WTC11 (cell line): ENCODE results near the gene CDH2. TPM values are rescaled to one million over a fixed set of nuclear protein-coding genes. Genes with fewer than 3 reads are reported as not detected.

Source experiments
- ATAC-seq: fragments of 200-7000 bp; cut with Tn5 transposase; 2 replicates; pipeline ENCODE4 v1.10.0; 2021; ENCODE audit warnings: mild to moderate bottlenecking, moderate library complexity
- CTCF ChIA-PET: fragments of 300-600 bp; sonication (Branson Sonifier 250); formaldehyde crosslinking; loops from one replicate; lab custom pipeline; 2021; ENCODE audit warnings: antibody characterized with exemption; lab: Charles Lee
- POLR2A ChIA-PET: fragments of 350-600 bp; sonication (Branson Sonifier 250); formaldehyde crosslinking; loops from one replicate; lab custom pipeline; 2021; ENCODE audit warnings: antibody characterized with exemption; lab: Charles Lee
- DNase-seq: peaks from one replicate; pipeline ENCODE4 v3.0.0; 2021; ENCODE audit warnings: low spot score
- H3K27ac Mint-ChIP-seq: 2 replicates; pipeline ENCODE4 v1.8.0; 2021; ENCODE audit warnings: mixed read lengths
- H3K27me3 Mint-ChIP-seq: 2 replicates; pipeline ENCODE4 v1.8.0; 2021; ENCODE audit warnings: low read depth, mild to moderate bottlenecking, moderate library complexity, mixed read lengths
- H3K36me3 Mint-ChIP-seq: 2 replicates; pipeline ENCODE4 v1.8.0; 2021; ENCODE audit warnings: mixed read lengths
- H3K4me1 Mint-ChIP-seq: 2 replicates; pipeline ENCODE4 v1.8.0; 2022; ENCODE audit warnings: mixed read lengths
- H3K4me3 Mint-ChIP-seq: 2 replicates; pipeline ENCODE4 v1.8.0; 2021; ENCODE audit warnings: mild to moderate bottlenecking, moderate library complexity, mixed read lengths
- H3K9me3 Mint-ChIP-seq: 2 replicates; pipeline ENCODE4 v1.8.0; 2021; ENCODE audit warnings: mixed read lengths
- E2F4 ChIP-seq: sonication (generic); formaldehyde crosslinking; IDR thresholded peaks from 2 replicates; pipeline ENCODE4 v1.8.1; 2022; ENCODE audit warnings: low read depth, mild to moderate bottlenecking, moderate library complexity, missing genetic modification reagents, borderline replicate concordance
- EMX1 ChIP-seq: fragments of 250-450 bp; sonication (Bioruptor Pico); IDR thresholded peaks from 2 replicates; pipeline ENCODE4 v1.8.0; 2021; ENCODE audit warnings: mild to moderate bottlenecking
- ERG ChIP-seq: fragments of 250-450 bp; sonication (Bioruptor Pico); IDR thresholded peaks from 2 replicates; pipeline ENCODE4 v1.8.0; 2021; ENCODE audit warnings: mild to moderate bottlenecking
- ESRRA ChIP-seq: sonication (generic); formaldehyde crosslinking; IDR thresholded peaks from 2 replicates; pipeline ENCODE4 v1.8.1; 2022; ENCODE audit warnings: mild to moderate bottlenecking, missing genetic modification reagents, borderline replicate concordance
- GRHL2 ChIP-seq: fragments of 250-450 bp; sonication (Bioruptor Pico); IDR thresholded peaks from 2 replicates; pipeline ENCODE4 v1.8.0; 2022; ENCODE audit warnings: mild to moderate bottlenecking, moderate library complexity; ENCODE audit not compliant: insufficient replicate concordance, severe bottlenecking
- NR2C2 ChIP-seq: sonication (generic); formaldehyde crosslinking; IDR thresholded peaks from 2 replicates; pipeline ENCODE4 v1.8.0; 2022; ENCODE audit warnings: mild to moderate bottlenecking, missing genetic modification reagents
- TCF7 ChIP-seq: sonication (generic); formaldehyde crosslinking; IDR thresholded peaks from 2 replicates; pipeline ENCODE4 v1.8.0; 2022; ENCODE audit warnings: mild to moderate bottlenecking, low read depth, missing genetic modification reagents, moderate library complexity
- ZBTB43 ChIP-seq: sonication (generic); formaldehyde crosslinking; IDR thresholded peaks from 2 replicates; pipeline ENCODE4 v1.8.1; 2023; ENCODE audit warnings: mild to moderate bottlenecking, missing genetic modification reagents
- ZNF281 ChIP-seq: sonication (generic); formaldehyde crosslinking; IDR thresholded peaks from 2 replicates; pipeline ENCODE4 v1.8.0; 2023; ENCODE audit warnings: mild to moderate bottlenecking, missing genetic modification reagents
- ZNF317 ChIP-seq: sonication (generic); formaldehyde crosslinking; IDR thresholded peaks from 2 replicates; pipeline ENCODE4 v1.8.1; 2023; ENCODE audit warnings: low read depth, mild to moderate bottlenecking, moderate library complexity, missing genetic modification reagents, borderline replicate concordance
- ZNF416 ChIP-seq: fragments of 250-450 bp; sonication (Bioruptor Pico); IDR thresholded peaks from 2 replicates; pipeline ENCODE4 v1.9.0; 2021; ENCODE audit warnings: mild to moderate bottlenecking, inconsistent platforms
- ZNF532 ChIP-seq: fragments of 250-450 bp; sonication (Bioruptor Pico); IDR thresholded peaks from 2 replicates; pipeline ENCODE4 v1.9.0; 2021; ENCODE audit warnings: mild to moderate bottlenecking, borderline replicate concordance
- ZSCAN18 ChIP-seq: fragments of 250-450 bp; sonication (Bioruptor Pico); IDR thresholded peaks from 2 replicates; pipeline ENCODE4 v2.1.2; 2022; ENCODE audit warnings: mild to moderate bottlenecking, moderate library complexity
- total RNA-seq: library from RNA; stranded (reverse); gene quantifications from 3 replicates; pipeline ENCODE4 v1.2.3, GENCODE V29; 2021
- TF ChIP-seq, protein P1 (sequence below): fragments of 250-450 bp; sonication (Bioruptor Pico); IDR thresholded peaks from 2 replicates; pipeline ENCODE4 v1.9.0; 2021; ENCODE audit warnings: moderate library complexity, mild to moderate bottlenecking, inconsistent platforms, borderline replicate concordance
- TF ChIP-seq, protein P2 (sequence below): fragments of 200-600 bp; IDR thresholded peaks from 2 replicates; pipeline ENCODE4 v1.8.0; 2022; ENCODE audit warnings: antibody characterized with exemption

Gene CDH2
- total RNA-seq, 1 experiment from 2014 or later, result 17.3 TPM

GRCh38 chr18:28003451-28003850, 173.5 kb downstream of the CDH2 start (continued):
- TF ChIP-seq ZNF317, result no peak

DNA sequence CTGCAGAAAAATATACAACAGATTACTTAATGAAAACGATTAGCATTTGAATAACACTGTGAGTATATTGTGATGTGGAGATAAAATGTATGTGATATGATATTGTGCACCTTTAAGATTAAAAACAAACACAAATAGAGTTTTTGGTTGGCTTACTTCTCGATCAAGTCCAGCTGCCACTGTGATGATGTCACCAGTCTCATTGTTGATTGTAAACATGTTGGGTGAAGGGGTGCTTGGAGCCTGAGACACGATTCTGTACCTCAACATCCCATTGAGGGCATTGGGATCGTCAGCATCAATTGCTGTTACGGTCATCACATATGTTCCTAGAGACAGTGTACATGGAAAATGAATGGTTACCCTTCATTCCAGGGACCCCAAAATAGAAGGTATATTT, 174.1 kb downstream of the CDH2 start:
- no peaks in the 10 kb centered on the region; the same call in 1 of the 2 replicates for H3K36me3 Mint-ChIP-seq
- peaks cover 5% of the 10 kb centered on the region; the same call in 1 of the 2 replicates for H3K4me1 Mint-ChIP-seq
- H3K27ac Mint-ChIP-seq, result no peak overlapping the region
- ChIA-PET POLR2A (no interaction called here), CTCF (no interaction called here)
- DNase-seq (no peak), ATAC-seq (no peak)
- TF ChIP-seq ZNF281, result no peak
- TF ChIP-seq, protein P1, sequence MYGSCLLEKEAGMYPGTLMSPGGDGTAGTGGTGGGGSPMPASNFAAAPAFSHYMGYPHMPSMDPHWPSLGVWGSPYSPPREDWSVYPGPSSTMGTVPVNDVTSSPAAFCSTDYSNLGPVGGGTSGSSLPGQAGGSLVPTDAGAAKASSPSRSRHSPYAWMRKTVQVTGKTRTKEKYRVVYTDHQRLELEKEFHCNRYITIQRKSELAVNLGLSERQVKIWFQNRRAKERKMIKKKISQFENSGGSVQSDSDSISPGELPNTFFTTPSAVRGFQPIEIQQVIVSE (CRISPR knock-in tag), result no peak
- TF ChIP-seq E2F4 (CRISPR knock-in tag), result no peak
- TF ChIP-seq, protein P2, sequence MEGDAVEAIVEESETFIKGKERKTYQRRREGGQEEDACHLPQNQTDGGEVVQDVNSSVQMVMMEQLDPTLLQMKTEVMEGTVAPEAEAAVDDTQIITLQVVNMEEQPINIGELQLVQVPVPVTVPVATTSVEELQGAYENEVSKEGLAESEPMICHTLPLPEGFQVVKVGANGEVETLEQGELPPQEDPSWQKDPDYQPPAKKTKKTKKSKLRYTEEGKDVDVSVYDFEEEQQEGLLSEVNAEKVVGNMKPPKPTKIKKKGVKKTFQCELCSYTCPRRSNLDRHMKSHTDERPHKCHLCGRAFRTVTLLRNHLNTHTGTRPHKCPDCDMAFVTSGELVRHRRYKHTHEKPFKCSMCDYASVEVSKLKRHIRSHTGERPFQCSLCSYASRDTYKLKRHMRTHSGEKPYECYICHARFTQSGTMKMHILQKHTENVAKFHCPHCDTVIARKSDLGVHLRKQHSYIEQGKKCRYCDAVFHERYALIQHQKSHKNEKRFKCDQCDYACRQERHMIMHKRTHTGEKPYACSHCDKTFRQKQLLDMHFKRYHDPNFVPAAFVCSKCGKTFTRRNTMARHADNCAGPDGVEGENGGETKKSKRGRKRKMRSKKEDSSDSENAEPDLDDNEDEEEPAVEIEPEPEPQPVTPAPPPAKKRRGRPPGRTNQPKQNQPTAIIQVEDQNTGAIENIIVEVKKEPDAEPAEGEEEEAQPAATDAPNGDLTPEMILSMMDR, result no peak
- no peak for TF ChIP-seq NR2C2 (CRISPR knock-in tag)
- TF ChIP-seq ZNF416 (CRISPR knock-in tag), result no peak
- TF ChIP-seq GRHL2, result no peak
- TF ChIP-seq EMX1 (CRISPR knock-in tag), result no peak
- no peak for TF ChIP-seq ESRRA (CRISPR knock-in tag)
- TF ChIP-seq TCF7 (CRISPR knock-in tag), result no peak
- TF ChIP-seq ZBTB43, result no peak
- no peak for TF ChIP-seq ERG (CRISPR knock-in tag)
- no peak for TF ChIP-seq ZNF532 (CRISPR knock-in tag)
- no peak for TF ChIP-seq ZSCAN18 (CRISPR knock-in tag)
- H3K9me3 Mint-ChIP-seq, result no peaks in the 10 kb centered on the region
- no peak overlapping the region for H3K4me3 Mint-ChIP-seq
- no peaks in the 10 kb centered on the region for H3K27me3 Mint-ChIP-seq
